ENCODE measurements around the gene TNKS2.

GRCh38 chr10:91907033-91907594 lies 108.9 kb downstream of the TNKS2 start:
- TF ChIP-seq CTCF (IDR thresholded peaks at IDR 0.05) (no peak), TCF7L2 (IDR thresholded peaks at IDR 0.05; ENCODE audit: low read depth, low read length) (no peak), POLR2AphosphoS5 (IDR thresholded peaks at IDR 0.05; ENCODE audit: low read depth, low read length) (no peak)

All from Panc1 (cell line).